Sciatic nerve (tissue), 2 donors: ENCODE data around the gene KLRC2. TPM values are rescaled to one million over a fixed set of nuclear protein-coding genes. Genes with fewer than 3 reads are reported as not detected.
"Not testable (repeated sequence)": the region's sequence is repeated elsewhere in the genome, so short reads cannot be mapped to it uniquely, and the experiment has no call there.

ENCODE experiments used
- ATAC-seq: fragments of 200-7000 bp; cut with Tn5 transposase; one replicate; pipeline ENCODE4 v1.9.1; 2020; ENCODE audit warnings: mild to moderate bottlenecking, moderate library complexity
- DNase-seq: peaks from one replicate; pipeline ENCODE4 v3.0.0-alpha.2; 2020; ENCODE audit warnings: low spot score
- intact Hi-C: fragments of 100-400 bp; cut with DNase I; formaldehyde crosslinking; loops from one replicate; pipeline ENCODE4 v1.14.2; 2022
- total RNA-seq: library from RNA; stranded (reverse); fragmentation: NEBNext Ultra II Directional; extraction: Animal tissue kit (Norgen Biotek cat#: 25700); gene quantifications from one replicate; pipeline ENCODE4 v1.2.1, GENCODE V29; 2021
- donor health status: DM: no; HTN: no; CAD: no.
- donor health status: DM: no; HTN: no; CAD: no.

The KLRC2 gene
- total RNA-seq, 1 donor from 2014 or later = 0.67 TPM

GRCh38 chr12:10409392-10409791 lies 26.4 kb downstream of the KLRC2 start, which contains the start of gene KLRC4:
KLRC4 (minus strand) TSS chr12:10409757; CDS start chr12:10409575, 182 bp downstream.
- DNase-seq (no peak), ATAC-seq (peak; percentile 46)
- intact Hi-C loops = no loop called here

- ATAC-seq = no peak
These were observed 27.0 kb downstream of the KLRC2 start for GRCh38 chr12:10408842-10409241.

DNA sequence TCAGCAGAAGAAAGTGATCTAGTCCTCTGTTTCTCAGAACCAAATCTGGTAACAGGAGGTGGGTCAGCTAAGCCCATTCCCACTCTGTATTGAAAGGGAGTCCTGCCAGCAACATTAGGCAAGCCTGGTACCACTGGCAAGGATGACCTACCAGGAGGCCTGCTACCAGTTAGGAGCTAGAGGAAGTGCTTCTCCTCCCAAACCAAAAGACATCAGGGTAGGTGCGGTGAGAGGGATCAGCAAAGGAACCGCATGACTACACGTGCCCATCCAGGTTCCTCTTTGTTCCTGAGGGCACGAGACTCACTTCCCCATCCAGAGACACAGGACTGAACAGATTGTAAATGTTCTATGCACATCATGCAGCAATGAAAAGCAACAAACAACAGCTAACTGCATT lies 29.1 kb downstream of the KLRC2 start:
- ATAC-seq (peak; percentile 34), DNase-seq (peak; percentile 56)
- intact Hi-C loops = no loop called here

More at GRCh38 chr12:10408842-10409241, 27.0 kb downstream of the KLRC2 start:
- no peak for DNase-seq
- intact Hi-C loops = no loop called here

- intact Hi-C loops = no loop called here
- ATAC-seq = no peak
- no peak for DNase-seq
These were observed 30.5 kb downstream of the KLRC2 start for GRCh38 chr12:10405294-10405693.

- no peak for DNase-seq
- no peak for ATAC-seq
- intact Hi-C loops = no loop called here
These were observed 31.0 kb downstream of the KLRC2 start for GRCh38 chr12:10404798-10405197.

- intact Hi-C loops = no loop called here
These were observed 35.0 kb downstream of the KLRC2 start for GRCh38 chr12:10400829-10401228.

DNA sequence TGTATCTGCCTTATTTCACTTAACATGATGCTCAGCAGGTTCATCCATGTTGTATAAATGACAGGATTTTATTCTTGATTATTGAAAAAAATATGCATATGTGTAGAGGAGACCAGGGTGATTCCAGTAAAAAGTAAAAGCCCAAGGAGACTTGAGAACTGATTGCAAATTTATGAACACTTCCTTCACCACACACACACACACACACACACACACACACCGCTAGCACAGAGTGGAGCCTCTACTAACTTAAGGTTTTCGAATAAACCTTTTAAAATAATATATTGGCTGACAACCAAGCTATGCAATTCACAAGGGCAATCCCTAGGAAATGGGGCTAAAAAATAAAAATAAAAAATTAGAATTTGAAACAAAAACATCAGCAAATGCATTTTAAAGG lies 37.6 kb downstream of the KLRC2 start:
- ATAC-seq (no peak), DNase-seq (no peak)
- intact Hi-C loops = no loop called here

More at GRCh38 chr12:10400829-10401228, 35.0 kb downstream of the KLRC2 start:
- ATAC-seq (no peak), DNase-seq (no peak)

- intact Hi-C loops = no loop called here
- DNase-seq = no peak
- ATAC-seq = no peak
These were observed 38.5 kb downstream of the KLRC2 start for GRCh38 chr12:10397296-10397695.

DNA sequence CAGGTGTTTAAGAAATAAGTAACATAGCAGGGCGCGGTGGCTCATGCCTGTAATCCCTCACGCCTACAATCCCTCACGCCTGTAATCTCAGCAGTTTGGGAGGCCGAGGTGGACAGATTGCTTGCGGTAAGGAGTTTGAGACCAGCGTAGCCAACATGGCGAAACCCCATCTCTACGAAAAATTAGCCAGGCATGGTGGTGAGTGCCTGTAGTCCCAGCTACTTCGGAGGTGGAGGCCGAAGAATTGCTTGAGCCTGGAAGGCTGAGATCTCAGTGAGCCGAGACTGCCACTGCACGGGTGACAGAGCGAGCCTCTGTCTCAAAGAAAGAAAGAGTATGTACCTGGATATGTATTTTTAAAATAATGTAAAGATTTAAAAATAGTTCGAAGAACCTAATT lies 39.6 kb downstream of the KLRC2 start:
- ATAC-seq, intact Hi-C loops, DNase-seq: not testable (repeated sequence)

GRCh38 chr12:10395390-10395998 lies 40.3 kb downstream of the KLRC2 start:
- no peak for DNase-seq
- peak; percentile 90 for ATAC-seq
- intact Hi-C loops = no loop called here

- ATAC-seq, intact Hi-C loops, DNase-seq: not testable (repeated sequence)
These were observed 41.2 kb downstream of the KLRC2 start for GRCh38 chr12:10394531-10395152.

DNA sequence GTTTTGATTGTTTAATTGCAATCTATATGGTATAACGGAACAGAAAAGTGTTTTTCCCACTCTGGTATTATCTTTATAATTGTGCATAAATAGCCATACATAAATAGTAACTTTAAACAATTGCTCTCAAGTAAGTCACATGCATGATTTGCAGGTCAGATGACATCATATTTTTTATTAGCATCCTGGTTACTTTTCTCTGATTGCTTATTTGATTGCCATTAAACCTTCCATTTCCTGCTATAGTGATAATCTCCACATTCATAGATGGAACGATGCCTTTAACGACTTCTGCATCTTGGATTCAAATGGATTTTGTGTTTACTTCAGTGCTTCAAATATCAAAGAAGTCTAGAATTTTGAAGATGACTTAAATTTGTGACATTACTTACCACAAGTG lies 42.5 kb downstream of the KLRC2 start:
- ATAC-seq = no peak
- no peak for DNase-seq
- intact Hi-C loops = no loop called here

GRCh38 chr12:10392394-10392930 lies 43.3 kb downstream of the KLRC2 start:
- peak; percentile 69 for DNase-seq
- intact Hi-C loops = no loop called here
- peak; percentile 88 for ATAC-seq

DNA sequence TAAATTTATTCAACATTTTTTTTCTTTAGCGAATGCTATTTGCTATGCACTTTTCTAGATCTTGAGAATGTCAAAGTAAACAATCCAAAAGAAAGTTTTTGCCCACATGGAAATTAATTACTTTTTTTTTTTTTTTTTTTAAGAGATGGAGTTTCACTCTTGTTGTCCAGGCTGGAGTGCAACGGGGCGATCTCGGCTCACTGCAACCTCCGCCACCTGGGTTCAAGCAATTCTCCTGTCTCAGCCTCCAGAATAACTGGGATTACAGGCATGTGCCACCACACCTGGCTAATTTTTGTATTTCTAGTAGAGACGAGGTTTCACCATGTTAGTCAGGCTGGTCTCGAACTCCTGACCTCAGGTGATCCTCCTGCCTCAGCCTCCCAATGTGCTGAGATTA lies 44.8 kb downstream of the KLRC2 start:
- ATAC-seq, DNase-seq, intact Hi-C loops: not testable (repeated sequence)

DNA sequence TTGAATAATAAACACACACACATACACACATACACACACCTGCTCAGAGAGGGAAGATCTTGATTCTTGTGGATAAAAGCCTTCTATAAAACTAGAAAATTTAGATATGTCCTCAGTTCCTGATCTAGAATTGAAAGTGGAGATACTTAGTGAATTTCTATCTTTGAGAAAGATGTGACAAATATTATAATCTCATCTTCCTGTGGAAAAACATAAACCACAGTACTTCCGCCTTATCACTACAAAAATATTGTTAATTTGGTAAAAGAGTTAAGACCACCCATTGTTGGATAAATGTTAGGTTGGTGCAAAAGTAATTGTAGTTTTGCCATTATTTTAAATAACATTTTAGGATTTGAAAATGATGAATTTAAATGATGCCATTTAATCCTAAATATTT lies 45.9 kb downstream of the KLRC2 start, which contains the start of gene KLRK1:
KLRK1 (minus strand) TSS at position 138 of the 400 bp plus-strand sequence. CDS start 1,231 bp downstream, outside the sequence.
- ATAC-seq (no peak), DNase-seq (no peak)
- intact Hi-C loops = no loop called here

GRCh38 chr12:10388624-10389413 lies 47.0 kb downstream of the KLRC2 start:
- intact Hi-C loops = no loop called here
- no peak for DNase-seq
- no peak for ATAC-seq

DNA sequence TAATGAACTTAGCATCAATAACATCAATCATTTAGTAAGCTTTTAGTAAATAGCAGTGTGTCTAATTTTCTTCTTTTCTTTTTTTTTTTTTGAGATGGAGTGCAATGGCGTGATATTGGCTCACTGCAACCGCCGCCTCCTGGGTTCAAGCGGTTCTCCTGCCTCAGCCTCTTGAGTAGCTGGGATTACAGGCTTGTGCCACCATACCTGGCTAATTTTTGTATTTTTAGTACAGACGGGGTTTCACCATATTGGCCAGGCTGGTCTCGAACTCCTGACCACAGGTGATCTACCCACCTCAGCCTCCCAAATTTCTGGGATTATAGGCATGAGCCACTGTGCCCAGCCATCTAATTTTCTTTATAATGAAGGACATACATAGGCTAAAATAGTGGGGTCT lies 48.3 kb downstream of the KLRC2 start:
- ATAC-seq, DNase-seq, intact Hi-C loops: not testable (repeated sequence)

GRCh38 chr12:10386857-10387256 lies 49.0 kb downstream of the KLRC2 start:
- intact Hi-C loops = no loop called here
- no peak for ATAC-seq
- no peak for DNase-seq

GRCh38 chr12:10385166-10385613 lies 50.6 kb downstream of the KLRC2 start:
- no peak for ATAC-seq
- no peak for DNase-seq
- intact Hi-C loops = no loop called here
